Measurements from ENCODE around the gene QSOX1.

DNA sequence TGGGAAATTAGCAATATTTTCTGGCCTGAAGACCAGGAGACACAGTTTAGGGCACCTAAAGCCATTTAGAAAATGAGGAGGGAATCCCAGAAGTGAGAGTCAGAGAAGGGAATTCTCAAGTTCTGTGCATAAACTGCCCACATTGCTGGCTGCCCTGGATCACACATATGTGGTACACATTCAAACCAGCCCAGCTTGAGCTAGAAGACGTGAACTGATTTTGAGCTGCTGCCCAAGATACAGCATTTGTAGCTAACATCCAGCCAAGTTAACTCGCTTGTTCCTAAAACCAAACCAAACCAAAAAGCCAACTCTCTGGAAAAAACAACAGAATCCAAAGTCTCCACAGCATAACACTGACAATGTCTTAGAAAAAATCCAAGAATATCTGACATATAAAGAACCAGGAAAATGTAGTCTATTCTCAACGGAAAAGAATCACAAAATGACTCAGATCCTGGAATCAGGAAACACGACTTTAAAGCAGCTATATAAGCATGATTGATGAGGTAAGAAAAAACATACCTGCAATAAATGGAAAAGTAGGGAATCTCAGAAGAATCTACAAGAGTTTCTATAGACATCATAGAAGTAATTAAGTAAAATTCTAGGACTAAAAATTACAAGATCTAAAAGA is 18.2 kb upstream of the QSOX1 start:
- TF ChIP-seq EZH2 (IDR thresholded peaks at IDR 0.05; ENCODE audit: borderline replicate concordance, low read length): no peak
- TF ChIP-seq, protein P1, sequence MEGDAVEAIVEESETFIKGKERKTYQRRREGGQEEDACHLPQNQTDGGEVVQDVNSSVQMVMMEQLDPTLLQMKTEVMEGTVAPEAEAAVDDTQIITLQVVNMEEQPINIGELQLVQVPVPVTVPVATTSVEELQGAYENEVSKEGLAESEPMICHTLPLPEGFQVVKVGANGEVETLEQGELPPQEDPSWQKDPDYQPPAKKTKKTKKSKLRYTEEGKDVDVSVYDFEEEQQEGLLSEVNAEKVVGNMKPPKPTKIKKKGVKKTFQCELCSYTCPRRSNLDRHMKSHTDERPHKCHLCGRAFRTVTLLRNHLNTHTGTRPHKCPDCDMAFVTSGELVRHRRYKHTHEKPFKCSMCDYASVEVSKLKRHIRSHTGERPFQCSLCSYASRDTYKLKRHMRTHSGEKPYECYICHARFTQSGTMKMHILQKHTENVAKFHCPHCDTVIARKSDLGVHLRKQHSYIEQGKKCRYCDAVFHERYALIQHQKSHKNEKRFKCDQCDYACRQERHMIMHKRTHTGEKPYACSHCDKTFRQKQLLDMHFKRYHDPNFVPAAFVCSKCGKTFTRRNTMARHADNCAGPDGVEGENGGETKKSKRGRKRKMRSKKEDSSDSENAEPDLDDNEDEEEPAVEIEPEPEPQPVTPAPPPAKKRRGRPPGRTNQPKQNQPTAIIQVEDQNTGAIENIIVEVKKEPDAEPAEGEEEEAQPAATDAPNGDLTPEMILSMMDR (conservative IDR thresholded peaks at IDR 0.05 in 1 of 2, IDR thresholded peaks at IDR 0.05 in 1 of 2; ENCODE audit: extremely low read depth in 1 of 2, insufficient read depth in 1 of 2, low read depth in 1 of 2, low read length in 2 of 2): no peak
